ENCODE data around the gene PLN.
A peak's percentile ranks its signal among the peaks of the same experiment; 100 is the strongest.

The PLN gene

DNA sequence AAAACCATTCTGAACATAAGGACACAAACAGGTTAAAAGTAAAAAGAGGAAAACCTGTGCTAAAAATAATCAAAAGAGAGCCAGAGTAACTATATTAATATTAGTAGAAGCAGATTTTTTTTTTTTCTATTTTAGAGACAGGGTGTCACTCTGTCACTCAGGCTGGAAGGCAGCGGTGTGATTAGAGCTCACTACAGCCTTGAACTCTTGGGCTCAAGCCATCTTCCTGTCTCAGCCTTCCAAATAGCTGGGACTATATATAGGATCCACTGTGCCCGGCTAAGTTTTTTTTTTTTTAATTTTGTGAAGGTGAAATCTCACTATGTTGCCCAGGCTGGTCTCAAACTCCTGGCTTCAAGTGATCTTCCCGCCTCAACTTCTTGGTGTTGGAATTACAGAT is 33.4 kb upstream of the PLN start:
- H3K9ac ChIP-seq (ENCODE audit: low read length), result no peak overlapping the region
- H3K36me3 ChIP-seq (ENCODE audit: control insufficient read depth, insufficient read depth, low read length, severe bottlenecking), result no peaks in the 10 kb centered on the region
- H3K4me3 ChIP-seq (ENCODE audit: low read length), result no peak overlapping the region
- no peaks in the 10 kb centered on the region for H3K9me3 ChIP-seq (ENCODE audit: control insufficient read depth, low read length)
- no peak for DNase-seq (ENCODE audit: low read depth)
- H3K4me1 ChIP-seq (ENCODE audit: control insufficient read depth, insufficient read depth, low read length), result peaks cover 8% of the 10 kb centered on the region
- H3K27me3 ChIP-seq (replicated peaks; ENCODE audit: control insufficient read depth, insufficient read depth, low read length), result no peaks in the 10 kb centered on the region

DNA sequence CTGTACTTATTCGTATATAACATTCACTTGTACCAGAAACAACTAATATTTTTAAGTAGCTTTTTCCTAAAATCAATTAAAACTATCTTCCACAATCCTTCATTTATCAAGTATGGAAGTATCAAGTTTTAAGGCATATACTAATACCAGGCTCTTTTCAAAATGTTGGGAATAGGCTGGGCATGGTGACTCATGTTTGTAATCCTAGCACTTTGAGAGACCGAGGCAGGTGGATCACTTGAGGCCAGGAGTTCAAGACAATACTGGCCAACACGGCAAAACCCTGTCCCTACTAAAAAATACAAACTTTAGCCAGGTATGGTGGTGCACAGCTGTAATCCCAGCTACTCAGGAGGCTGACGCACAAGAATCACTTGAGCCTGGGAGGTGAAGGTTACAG is 25.7 kb upstream of the PLN start:
- no peaks in the 10 kb centered on the region for H3K9me3 ChIP-seq (ENCODE audit: control insufficient read depth, low read length)
- H3K9ac ChIP-seq (ENCODE audit: low read length), result no peak overlapping the region
- no peak for DNase-seq (ENCODE audit: low read depth)
- H3K27me3 ChIP-seq (replicated peaks; ENCODE audit: control insufficient read depth, insufficient read depth, low read length), result no peaks in the 10 kb centered on the region
- H3K4me1 ChIP-seq (ENCODE audit: control insufficient read depth, insufficient read depth, low read length), result peaks cover 11% of the 10 kb centered on the region
- no peaks in the 10 kb centered on the region for H3K36me3 ChIP-seq (ENCODE audit: control insufficient read depth, insufficient read depth, low read length, severe bottlenecking)
- no peak overlapping the region for H3K4me3 ChIP-seq (ENCODE audit: low read length)

DNA sequence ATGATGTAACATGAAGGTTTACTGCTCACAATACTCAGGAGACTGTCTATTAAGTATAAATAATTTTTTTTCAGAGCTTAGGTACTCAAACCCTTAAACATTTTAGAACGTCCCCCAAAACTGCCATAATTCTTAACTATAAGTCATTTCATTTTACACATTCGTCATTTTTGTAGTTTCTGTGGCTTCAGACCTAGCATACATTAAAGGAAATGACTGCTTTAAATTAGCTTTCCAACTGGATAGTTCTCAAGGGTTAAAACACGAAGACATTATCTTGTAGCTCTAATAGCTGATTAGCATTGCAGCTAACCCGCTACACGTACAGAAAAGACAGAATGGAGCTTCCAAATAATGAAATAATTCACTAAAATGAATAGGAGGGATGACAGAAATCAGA is 24.9 kb upstream of the PLN start:
- no peaks in the 10 kb centered on the region for H3K36me3 ChIP-seq (ENCODE audit: control insufficient read depth, insufficient read depth, low read length, severe bottlenecking)
- no peaks in the 10 kb centered on the region for H3K27me3 ChIP-seq (replicated peaks; ENCODE audit: control insufficient read depth, insufficient read depth, low read length)
- no peaks in the 10 kb centered on the region for H3K9me3 ChIP-seq (ENCODE audit: control insufficient read depth, low read length)
- peaks cover 17% of the 10 kb centered on the region for H3K4me1 ChIP-seq (ENCODE audit: control insufficient read depth, insufficient read depth, low read length)
- no peak overlapping the region for H3K4me3 ChIP-seq (ENCODE audit: low read length)
- DNase-seq (ENCODE audit: low read depth), result no peak
- H3K9ac ChIP-seq (ENCODE audit: low read length), result no peak overlapping the region

DNA sequence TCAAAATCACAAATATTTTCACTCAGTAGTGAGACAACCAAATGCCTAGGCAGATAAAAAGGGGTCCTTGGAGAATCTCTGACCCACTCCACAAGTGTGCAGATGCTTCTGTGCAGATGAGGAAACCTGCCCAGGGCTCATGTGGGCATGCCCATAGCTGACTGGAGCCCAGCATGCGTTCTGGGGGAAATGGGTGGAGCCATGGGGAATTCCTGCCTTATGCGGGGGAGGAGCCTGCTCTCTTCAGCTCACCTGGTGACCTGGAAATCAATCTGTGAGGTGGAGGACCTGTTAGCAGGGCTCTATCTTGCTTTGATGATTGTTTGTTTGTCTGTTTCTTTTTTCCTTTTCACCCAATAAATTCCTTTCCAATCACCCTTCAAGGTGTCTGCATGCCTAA is 23.4 kb upstream of the PLN start:
- DNase-seq (ENCODE audit: low read depth), result no peak

DNA sequence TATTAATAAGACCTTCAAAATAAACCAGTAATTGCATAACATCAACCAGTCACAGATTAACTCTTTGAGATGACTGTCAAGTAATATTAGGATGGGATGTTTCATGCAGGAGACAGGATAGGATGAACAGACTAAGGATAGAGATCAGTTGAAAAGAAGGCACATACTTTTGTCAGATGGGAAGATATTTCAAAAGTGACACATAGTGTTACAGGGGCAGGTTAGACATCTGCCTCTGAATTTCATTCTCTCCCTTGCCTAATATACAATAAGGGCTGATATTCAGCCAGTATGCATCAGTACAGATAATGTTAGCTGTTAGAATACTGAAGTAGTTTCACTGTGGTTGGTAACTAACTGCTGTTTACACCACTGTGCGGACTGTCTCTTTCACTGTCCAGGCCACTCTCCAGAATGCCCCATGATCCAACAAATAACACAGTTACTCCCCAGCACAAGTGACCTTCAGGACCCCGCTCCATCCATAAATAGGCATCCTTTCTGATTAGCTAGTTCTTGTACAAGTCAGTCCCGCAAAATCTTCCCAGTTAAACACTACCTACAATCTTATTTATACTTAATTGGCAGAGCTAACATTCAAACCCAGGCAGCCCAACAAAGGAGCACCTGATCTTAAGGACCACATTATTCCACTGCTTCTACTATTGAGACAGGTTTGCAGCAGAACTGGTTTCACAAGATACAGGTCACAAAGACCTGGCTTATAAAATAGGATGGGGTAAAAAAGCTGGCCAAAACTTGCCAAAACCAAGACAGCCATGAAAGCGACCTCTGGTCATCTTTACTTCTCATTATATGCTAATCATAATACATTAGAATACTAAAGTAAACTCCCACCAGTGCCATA is 21.9 kb upstream of the PLN start:
- Histone ChIP-seq H3K9ac (ENCODE audit: low read length) (no peak overlapping the region), H3K9me3 (ENCODE audit: control insufficient read depth, low read length) (peaks cover 3% of the 10 kb centered on the region), H3K4me1 (ENCODE audit: control insufficient read depth, insufficient read depth, low read length) (peaks cover 20% of the 10 kb centered on the region), H3K4me3 (ENCODE audit: low read length) (no peak overlapping the region), H3K27me3 (replicated peaks; ENCODE audit: control insufficient read depth, insufficient read depth, low read length) (no peaks in the 10 kb centered on the region), H3K36me3 (ENCODE audit: control insufficient read depth, insufficient read depth, low read length, severe bottlenecking) (no peaks in the 10 kb centered on the region)
- no peak for DNase-seq (ENCODE audit: low read depth)

More for the DNA sequence above, 23.4 kb upstream of the PLN start:
- Histone ChIP-seq H3K4me1 (ENCODE audit: control insufficient read depth, insufficient read depth, low read length) (peaks cover 20% of the 10 kb centered on the region), H3K27me3 (replicated peaks; ENCODE audit: control insufficient read depth, insufficient read depth, low read length) (no peaks in the 10 kb centered on the region), H3K9me3 (ENCODE audit: control insufficient read depth, low read length) (no peaks in the 10 kb centered on the region), H3K9ac (ENCODE audit: low read length) (no peak overlapping the region), H3K36me3 (ENCODE audit: control insufficient read depth, insufficient read depth, low read length, severe bottlenecking) (no peaks in the 10 kb centered on the region), H3K4me3 (ENCODE audit: low read length) (no peak overlapping the region)

DNA sequence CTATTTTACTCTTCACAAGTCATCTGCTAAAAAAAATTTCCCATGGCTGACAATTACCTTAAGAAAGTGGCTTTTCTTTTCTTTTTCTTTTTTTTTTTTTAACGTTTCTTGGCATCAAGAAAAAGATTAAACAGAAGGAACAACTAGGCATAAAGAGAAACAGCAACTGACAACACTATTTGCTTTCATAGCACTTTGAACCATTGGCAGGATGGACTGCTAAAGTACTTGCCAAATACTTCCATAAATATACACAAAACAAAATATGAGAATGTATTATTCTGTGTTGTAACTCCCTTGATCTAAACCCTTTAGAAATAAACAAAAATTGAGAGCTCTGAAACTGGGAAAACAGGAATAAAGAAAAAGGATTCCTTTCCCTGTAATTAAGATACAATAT is 20.0 kb upstream of the PLN start:
- Histone ChIP-seq H3K9ac (ENCODE audit: low read length) (no peak overlapping the region), H3K4me1 (ENCODE audit: control insufficient read depth, insufficient read depth, low read length) (peaks cover 20% of the 10 kb centered on the region), H3K27me3 (replicated peaks; ENCODE audit: control insufficient read depth, insufficient read depth, low read length) (no peaks in the 10 kb centered on the region), H3K36me3 (ENCODE audit: control insufficient read depth, insufficient read depth, low read length, severe bottlenecking) (no peaks in the 10 kb centered on the region), H3K4me3 (ENCODE audit: low read length) (no peak overlapping the region), H3K9me3 (ENCODE audit: control insufficient read depth, low read length) (peaks cover 3% of the 10 kb centered on the region)
- peak; percentile 24 for DNase-seq (ENCODE audit: low read depth)

DNA sequence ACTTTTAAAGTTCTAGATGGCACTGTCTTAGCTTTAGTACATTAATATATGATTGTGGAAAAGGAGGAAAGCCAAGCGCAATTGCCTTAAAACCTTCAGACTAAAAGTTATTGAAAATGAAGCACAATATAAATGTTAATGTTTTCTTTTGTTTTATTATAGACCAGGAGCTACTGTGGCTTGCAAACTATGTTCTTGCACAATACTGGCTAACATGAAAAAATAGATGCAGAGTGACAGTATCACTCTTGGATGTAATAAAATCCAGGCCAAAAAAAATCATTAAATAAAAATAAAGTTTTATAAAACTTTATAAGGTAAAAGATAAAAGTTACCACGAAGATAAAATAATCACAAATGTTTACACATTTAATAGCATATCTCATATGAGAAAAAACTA is 18.3 kb upstream of the PLN start:
- peaks cover 3% of the 10 kb centered on the region for H3K9me3 ChIP-seq (ENCODE audit: control insufficient read depth, low read length)
- no peak overlapping the region for H3K4me3 ChIP-seq (ENCODE audit: low read length)
- H3K4me1 ChIP-seq (ENCODE audit: control insufficient read depth, insufficient read depth, low read length), result peaks cover 20% of the 10 kb centered on the region
- peak; percentile 52 for DNase-seq (ENCODE audit: low read depth)
- H3K9ac ChIP-seq (ENCODE audit: low read length), result no peak overlapping the region
- H3K36me3 ChIP-seq (ENCODE audit: control insufficient read depth, insufficient read depth, low read length, severe bottlenecking), result no peaks in the 10 kb centered on the region
- H3K27me3 ChIP-seq (replicated peaks; ENCODE audit: control insufficient read depth, insufficient read depth, low read length), result no peaks in the 10 kb centered on the region

DNA sequence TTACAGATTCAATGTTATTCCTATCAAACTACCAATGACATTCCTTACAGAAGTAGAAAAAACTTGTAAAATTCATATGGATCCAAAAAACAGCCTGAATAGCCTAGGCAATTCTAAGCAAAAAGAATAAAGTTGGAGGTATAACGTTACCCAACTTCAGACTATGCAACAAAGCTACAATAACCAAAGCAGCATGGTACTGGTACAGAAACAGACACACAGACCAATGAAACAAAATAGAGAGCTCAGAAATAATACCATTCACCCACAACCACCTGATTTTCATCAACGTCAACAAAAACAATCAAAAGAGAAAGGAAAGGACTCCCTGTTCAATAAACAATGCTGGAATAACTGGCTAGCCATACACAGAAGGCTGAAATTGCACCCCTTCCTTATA is 17.2 kb upstream of the PLN start:
- Histone ChIP-seq H3K36me3 (ENCODE audit: control insufficient read depth, insufficient read depth, low read length, severe bottlenecking) (no peaks in the 10 kb centered on the region), H3K4me1 (ENCODE audit: control insufficient read depth, insufficient read depth, low read length) (peaks cover 16% of the 10 kb centered on the region), H3K9me3 (ENCODE audit: control insufficient read depth, low read length) (peaks cover 3% of the 10 kb centered on the region), H3K9ac (ENCODE audit: low read length) (no peak overlapping the region), H3K27me3 (replicated peaks; ENCODE audit: control insufficient read depth, insufficient read depth, low read length) (no peaks in the 10 kb centered on the region), H3K4me3 (ENCODE audit: low read length) (no peak overlapping the region)
- no peak for DNase-seq (ENCODE audit: low read depth)

DNA sequence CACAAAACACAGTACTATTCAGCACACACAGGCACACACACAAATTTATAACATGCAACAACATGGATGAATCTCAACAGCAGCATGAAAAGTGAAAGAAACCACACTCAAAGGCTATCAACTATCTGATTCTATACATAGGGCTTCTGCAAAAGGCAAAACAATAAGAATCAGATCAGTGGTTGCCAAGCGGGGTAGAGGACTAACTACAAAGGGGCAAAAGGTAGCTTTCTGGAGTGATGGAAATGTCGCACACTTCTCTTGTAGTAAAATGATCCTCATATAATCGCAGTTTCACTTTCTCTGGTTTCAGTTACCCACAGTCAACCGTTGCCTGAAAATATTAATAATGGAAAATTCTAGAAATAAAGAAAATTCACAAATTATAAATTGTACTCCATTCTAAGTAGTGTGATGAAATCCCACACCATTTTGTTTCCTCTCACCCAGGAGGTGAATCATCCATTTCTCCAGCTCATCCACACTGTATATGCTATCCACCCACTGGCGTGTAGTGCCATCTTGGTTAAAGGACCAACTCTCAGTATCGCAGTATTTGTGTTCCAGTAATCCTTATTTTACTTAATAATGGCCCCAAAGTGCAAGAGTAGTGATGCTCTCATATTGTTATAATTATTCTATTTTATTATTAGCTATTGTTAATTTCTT is 12.8 kb upstream of the PLN start:
- no peaks in the 10 kb centered on the region for H3K36me3 ChIP-seq (ENCODE audit: control insufficient read depth, insufficient read depth, low read length, severe bottlenecking)

DNA sequence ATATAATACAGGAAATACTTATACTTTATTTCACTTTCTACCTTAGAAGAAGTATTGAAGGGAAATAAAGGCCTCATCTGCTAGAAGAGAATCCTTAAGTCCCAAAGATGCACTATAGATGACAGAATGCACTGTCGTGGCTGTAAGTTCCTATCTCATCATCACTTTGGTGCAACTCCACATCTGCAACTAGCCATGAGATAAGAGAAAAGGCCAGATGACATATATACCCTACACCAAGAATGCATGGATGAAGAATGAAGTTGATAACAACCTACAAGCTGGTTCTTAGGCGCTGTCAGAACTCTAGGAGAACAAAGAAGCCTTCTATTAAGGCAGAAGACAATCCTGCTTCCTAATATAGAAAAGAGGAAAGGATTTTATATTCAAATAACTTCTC is 11.6 kb upstream of the PLN start:
- Histone ChIP-seq H3K4me3 (ENCODE audit: low read length) (no peak overlapping the region), H3K27me3 (replicated peaks; ENCODE audit: control insufficient read depth, insufficient read depth, low read length) (no peaks in the 10 kb centered on the region), H3K9ac (ENCODE audit: low read length) (no peak overlapping the region), H3K9me3 (ENCODE audit: control insufficient read depth, low read length) (no peaks in the 10 kb centered on the region), H3K36me3 (ENCODE audit: control insufficient read depth, insufficient read depth, low read length, severe bottlenecking) (no peaks in the 10 kb centered on the region), H3K4me1 (ENCODE audit: control insufficient read depth, insufficient read depth, low read length) (peaks cover 7% of the 10 kb centered on the region)
- no peak for DNase-seq (ENCODE audit: low read depth)

More for the DNA sequence above, 12.8 kb upstream of the PLN start:
- no peak overlapping the region for H3K4me3 ChIP-seq (ENCODE audit: low read length)
- no peaks in the 10 kb centered on the region for H3K27me3 ChIP-seq (replicated peaks; ENCODE audit: control insufficient read depth, insufficient read depth, low read length)
- DNase-seq (ENCODE audit: low read depth), result no peak
- H3K9ac ChIP-seq (ENCODE audit: low read length), result no peak overlapping the region
- H3K4me1 ChIP-seq (ENCODE audit: control insufficient read depth, insufficient read depth, low read length), result peaks cover 7% of the 10 kb centered on the region
- peaks cover 3% of the 10 kb centered on the region for H3K9me3 ChIP-seq (ENCODE audit: control insufficient read depth, low read length)

DNA sequence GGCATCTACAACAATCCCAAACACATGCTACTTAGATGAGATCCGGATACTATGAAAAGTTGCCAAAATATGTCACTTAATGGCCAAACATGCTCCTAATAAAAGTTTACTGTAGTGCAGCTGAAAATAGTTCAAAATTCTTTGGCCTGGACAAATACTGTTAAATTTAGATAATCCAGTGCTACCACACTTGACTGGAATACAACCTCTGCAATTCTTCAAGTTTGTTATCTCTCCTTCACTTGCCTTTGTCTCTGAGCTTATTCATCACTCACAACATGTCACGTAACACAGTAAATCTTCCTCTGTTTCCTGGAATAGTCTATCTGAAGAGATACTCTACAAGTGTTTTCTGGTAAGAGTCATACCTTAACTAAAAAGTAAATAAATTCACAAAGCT is 10.5 kb upstream of the PLN start:
- Histone ChIP-seq H3K4me3 (ENCODE audit: low read length) (no peak overlapping the region), H3K27me3 (replicated peaks; ENCODE audit: control insufficient read depth, insufficient read depth, low read length) (no peaks in the 10 kb centered on the region), H3K9me3 (ENCODE audit: control insufficient read depth, low read length) (no peaks in the 10 kb centered on the region), H3K4me1 (ENCODE audit: control insufficient read depth, insufficient read depth, low read length) (peaks cover 11% of the 10 kb centered on the region), H3K9ac (ENCODE audit: low read length) (no peak overlapping the region), H3K36me3 (ENCODE audit: control insufficient read depth, insufficient read depth, low read length, severe bottlenecking) (no peaks in the 10 kb centered on the region)
- DNase-seq (ENCODE audit: low read depth), result no peak

Measured in adipocyte (in vitro differentiated cells).